ENCODE results near the gene ARID3B.

The ARID3B gene

GRCh38 chr15:74519311-74519710, 21.7 kb upstream of the ARID3B start:
- no peak for TF ChIP-seq CTCF (IDR thresholded peaks at IDR 0.05; ENCODE audit: control extremely low read depth, extremely low read depth, low read depth, missing control alignments)
- CTCF ChIA-PET, result interaction anchor here (1.0 to 1.2 kb wide), 2 partner anchors 11 to 19 kb away, joined by 3 read pairs; no protein-coding TSS in a partner anchor
- POLR2A ChIA-PET, result no interaction called here
- no peak for DNase-seq (ENCODE audit: extremely low spot score)

- ChIA-PET CTCF (interaction anchor here (1.2 kb wide), 1 partner anchor 12 kb away, joined by 3 read pairs; no protein-coding TSS in a partner anchor), POLR2A (no interaction called here)
- no peak for DNase-seq (ENCODE audit: extremely low spot score)
- no peak for TF ChIP-seq CTCF (IDR thresholded peaks at IDR 0.05; ENCODE audit: control extremely low read depth, extremely low read depth, low read depth, missing control alignments)
Measured at GRCh38 chr15:74520407-74520806, 20.6 kb upstream of the ARID3B start.

- POLR2A ChIA-PET, result no interaction called here
- DNase-seq (ENCODE audit: extremely low spot score), result no peak
- CTCF ChIA-PET, result no interaction called here
- no peak for TF ChIP-seq CTCF (IDR thresholded peaks at IDR 0.05; ENCODE audit: control extremely low read depth, extremely low read depth, low read depth, missing control alignments)
Measured at GRCh38 chr15:74523982-74524381, 17.0 kb upstream of the ARID3B start.

GRCh38 chr15:74525309-74525708, 15.7 kb upstream of the ARID3B start:
- ChIA-PET POLR2A (no interaction called here), CTCF (no interaction called here)
- TF ChIP-seq CTCF (IDR thresholded peaks at IDR 0.05; ENCODE audit: control extremely low read depth, extremely low read depth, low read depth, missing control alignments), result no peak
- DNase-seq (ENCODE audit: extremely low spot score), result no peak

- no peak for TF ChIP-seq CTCF (IDR thresholded peaks at IDR 0.05; ENCODE audit: control extremely low read depth, extremely low read depth, low read depth, missing control alignments)
- no peak for DNase-seq (ENCODE audit: extremely low spot score)
- CTCF ChIA-PET, result interaction anchor here (1.3 to 1.5 kb wide), 2 partner anchors 10 to 37 kb away, joined by 4 to 5 read pairs; no protein-coding TSS in a partner anchor
- POLR2A ChIA-PET, result no interaction called here
Measured at GRCh38 chr15:74525945-74526344, 15.1 kb upstream of the ARID3B start.

- ChIA-PET POLR2A (no interaction called here), CTCF (no interaction called here)
- DNase-seq (ENCODE audit: extremely low spot score), result no peak
- no peak for TF ChIP-seq CTCF (IDR thresholded peaks at IDR 0.05; ENCODE audit: control extremely low read depth, extremely low read depth, low read depth, missing control alignments)
Measured at GRCh38 chr15:74528876-74529275, 12.1 kb upstream of the ARID3B start.

- POLR2A ChIA-PET, result interaction anchor here (1.0 kb wide), 1 partner anchor 11 kb away, joined by 4 read pairs; the partner anchor contains the start of gene ARID3B
- TF ChIP-seq CTCF (IDR thresholded peaks at IDR 0.05; ENCODE audit: control extremely low read depth, extremely low read depth, low read depth, missing control alignments), result no peak
- CTCF ChIA-PET, result interaction anchor here (0.8 to 2.0 kb wide), 3 partner anchors 11 to 101 kb away, joined by 3 to 5 read pairs (median 4); partner anchors contain the start of gene ARID3B
- DNase-seq (ENCODE audit: extremely low spot score), result no peak
Measured at GRCh38 chr15:74529921-74530320, 11.1 kb upstream of the ARID3B start.
